WTC11 (cell line): ENCODE results near the gene OR4Q2. TPM values are rescaled to one million over a fixed set of nuclear protein-coding genes. Genes with fewer than 3 reads are reported as not detected.

Experiments
- ATAC-seq: fragments of 200-7000 bp; cut with Tn5 transposase; 2 replicates; pipeline ENCODE4 v1.10.0; 2021; ENCODE audit warnings: mild to moderate bottlenecking, moderate library complexity
- CTCF ChIA-PET: fragments of 300-600 bp; sonication (Branson Sonifier 250); formaldehyde crosslinking; loops from one replicate; lab custom pipeline; 2021; ENCODE audit warnings: antibody characterized with exemption; lab: Charles Lee
- POLR2A ChIA-PET: fragments of 350-600 bp; sonication (Branson Sonifier 250); formaldehyde crosslinking; loops from one replicate; lab custom pipeline; 2021; ENCODE audit warnings: antibody characterized with exemption; lab: Charles Lee
- DNase-seq: peaks from one replicate; pipeline ENCODE4 v3.0.0; 2021; ENCODE audit warnings: low spot score
- H3K27ac Mint-ChIP-seq: 2 replicates; pipeline ENCODE4 v1.8.0; 2021; ENCODE audit warnings: mixed read lengths
- H3K27me3 Mint-ChIP-seq: 2 replicates; pipeline ENCODE4 v1.8.0; 2021; ENCODE audit warnings: low read depth, mild to moderate bottlenecking, moderate library complexity, mixed read lengths
- H3K36me3 Mint-ChIP-seq: 2 replicates; pipeline ENCODE4 v1.8.0; 2021; ENCODE audit warnings: mixed read lengths
- H3K4me1 Mint-ChIP-seq: 2 replicates; pipeline ENCODE4 v1.8.0; 2022; ENCODE audit warnings: mixed read lengths
- H3K4me3 Mint-ChIP-seq: 2 replicates; pipeline ENCODE4 v1.8.0; 2021; ENCODE audit warnings: mild to moderate bottlenecking, moderate library complexity, mixed read lengths
- H3K9me3 Mint-ChIP-seq: 2 replicates; pipeline ENCODE4 v1.8.0; 2021; ENCODE audit warnings: mixed read lengths
- ELF4 ChIP-seq: sonication (generic); formaldehyde crosslinking; IDR thresholded peaks from 2 replicates; pipeline ENCODE4 v1.8.1; 2022; ENCODE audit warnings: low read depth, mild to moderate bottlenecking, moderate library complexity, missing genetic modification reagents
- ESRRA ChIP-seq: sonication (generic); formaldehyde crosslinking; IDR thresholded peaks from 2 replicates; pipeline ENCODE4 v1.8.1; 2022; ENCODE audit warnings: mild to moderate bottlenecking, missing genetic modification reagents, borderline replicate concordance
- FOXK1 ChIP-seq: sonication (generic); formaldehyde crosslinking; IDR thresholded peaks from 2 replicates; pipeline ENCODE4 v1.8.0; 2022; ENCODE audit warnings: mild to moderate bottlenecking, moderate library complexity, missing genetic modification reagents
- HMGA2 ChIP-seq: fragments of 250-450 bp; sonication (Bioruptor Pico); IDR thresholded peaks from 2 replicates; pipeline ENCODE4 v1.4.0; 2021; ENCODE audit warnings: mild to moderate bottlenecking, moderate library complexity
- KAT7 ChIP-seq: sonication (generic); formaldehyde crosslinking; IDR thresholded peaks from 2 replicates; pipeline ENCODE4 v1.8.1; 2023; ENCODE audit warnings: missing genetic modification reagents, mild to moderate bottlenecking, borderline replicate concordance
- NFE2L1 ChIP-seq: sonication (generic); formaldehyde crosslinking; IDR thresholded peaks from 2 replicates; pipeline ENCODE4 v1.8.1; 2023; ENCODE audit warnings: missing genetic modification reagents
- NR3C1 ChIP-seq: sonication (generic); formaldehyde crosslinking; conservative IDR thresholded peaks from 2 replicates; pipeline ENCODE4 v1.8.1; 2023; ENCODE audit warnings: low read depth, mild to moderate bottlenecking, missing genetic modification reagents
- PRRX2 ChIP-seq: fragments of 250-450 bp; sonication (Bioruptor Pico); IDR thresholded peaks from 2 replicates; pipeline ENCODE4 v1.8.0; 2021; ENCODE audit warnings: mild to moderate bottlenecking
- RORB ChIP-seq: fragments of 250-450 bp; sonication (Bioruptor Pico); IDR thresholded peaks from 2 replicates; pipeline ENCODE4 v1.9.0; 2021; ENCODE audit warnings: mild to moderate bottlenecking
- TEAD4 ChIP-seq: sonication (generic); formaldehyde crosslinking; IDR thresholded peaks from 2 replicates; pipeline ENCODE4 v1.8.0; 2022; ENCODE audit warnings: mild to moderate bottlenecking, missing genetic modification reagents
- TP53 ChIP-seq: sonication (generic); formaldehyde crosslinking; IDR thresholded peaks from 2 replicates; pipeline ENCODE4 v1.8.1; 2023; ENCODE audit warnings: mild to moderate bottlenecking, missing genetic modification reagents
- ZNF138 ChIP-seq: sonication (generic); formaldehyde crosslinking; conservative IDR thresholded peaks from 2 replicates; pipeline ENCODE4 v1.8.1; 2022; ENCODE audit warnings: mild to moderate bottlenecking, moderate library complexity, missing genetic modification reagents
- ZNF263 ChIP-seq: sonication (generic); formaldehyde crosslinking; IDR thresholded peaks from 2 replicates; pipeline ENCODE4 v1.8.1; 2022; ENCODE audit warnings: low read depth, mild to moderate bottlenecking, moderate library complexity, missing genetic modification reagents
- ZNF396 ChIP-seq: fragments of 250-450 bp; sonication (Bioruptor Pico); IDR thresholded peaks from 2 replicates; pipeline ENCODE4 v1.8.0; 2021; ENCODE audit warnings: mild to moderate bottlenecking, moderate library complexity, borderline replicate concordance
- total RNA-seq: library from RNA; stranded (reverse); gene quantifications from 3 replicates; pipeline ENCODE4 v1.2.3, GENCODE V29; 2021
- TF ChIP-seq, protein P1 (sequence below): sonication (generic); formaldehyde crosslinking; IDR thresholded peaks from 2 replicates; pipeline ENCODE4 v1.8.1; 2023; ENCODE audit warnings: mild to moderate bottlenecking, missing genetic modification reagents, moderate library complexity
- TF ChIP-seq, protein P2 (sequence below): sonication (generic); formaldehyde crosslinking; IDR thresholded peaks from 2 replicates; pipeline ENCODE4 v1.8.1; 2023; ENCODE audit warnings: mild to moderate bottlenecking, missing genetic modification reagents, moderate library complexity
- TF ChIP-seq, protein P3 (sequence below): sonication (generic); formaldehyde crosslinking; IDR thresholded peaks from 2 replicates; pipeline ENCODE4 v1.8.0; 2022; ENCODE audit warnings: missing genetic modification reagents
- TF ChIP-seq, protein P4 (sequence below): sonication (generic); formaldehyde crosslinking; IDR thresholded peaks from 2 replicates; pipeline ENCODE4 v1.8.1; 2022; ENCODE audit warnings: mild to moderate bottlenecking, missing genetic modification reagents, moderate library complexity, borderline replicate concordance
- TF ChIP-seq, protein P5 (sequence below): fragments of 250-450 bp; sonication (Bioruptor Pico); IDR thresholded peaks from 2 replicates; pipeline ENCODE4 v1.9.0; 2021; ENCODE audit warnings: mild to moderate bottlenecking
- TF ChIP-seq, protein P6 (sequence below): sonication (generic); formaldehyde crosslinking; IDR thresholded peaks from 2 replicates; pipeline ENCODE4 v1.8.0; 2023; ENCODE audit warnings: missing genetic modification reagents, mild to moderate bottlenecking, borderline replicate concordance
- TF ChIP-seq, protein P7 (sequence below): sonication (generic); formaldehyde crosslinking; IDR thresholded peaks from 2 replicates; pipeline ENCODE4 v1.8.1; 2023; ENCODE audit warnings: mild to moderate bottlenecking, missing genetic modification reagents

The OR4Q2 gene
- total RNA-seq, 1 experiment from 2014 or later, result not detected

DNA sequence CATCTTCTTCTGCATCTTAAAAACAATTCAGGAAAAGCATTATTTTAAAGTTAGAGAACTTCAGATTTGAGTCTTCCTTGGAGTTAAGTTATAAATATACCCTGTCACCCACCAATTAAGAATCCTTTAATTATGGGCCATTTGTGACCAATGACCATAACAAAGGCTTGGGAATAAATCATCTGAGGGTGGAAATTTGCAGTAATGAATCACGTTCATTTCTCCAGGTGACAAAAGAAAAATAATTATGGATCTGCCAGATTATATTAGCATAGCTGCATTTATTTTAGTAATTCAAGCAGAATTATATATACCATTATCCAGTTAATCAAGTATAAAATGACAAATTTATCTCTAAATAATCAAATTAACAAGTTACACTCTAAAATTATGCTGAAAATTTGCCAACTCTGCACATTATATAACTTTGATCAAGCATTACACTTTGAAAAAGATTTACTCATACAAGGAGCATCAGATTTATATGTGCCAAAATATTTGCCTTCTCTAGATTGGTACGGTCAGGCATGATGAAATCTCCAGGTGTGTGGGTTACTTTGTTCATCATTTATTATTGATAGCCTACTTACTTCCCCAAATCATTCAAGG is 17.4 kb downstream of the OR4Q2 start, which contains the start of gene OR4K14 (continued):
- TF ChIP-seq, protein P1, sequence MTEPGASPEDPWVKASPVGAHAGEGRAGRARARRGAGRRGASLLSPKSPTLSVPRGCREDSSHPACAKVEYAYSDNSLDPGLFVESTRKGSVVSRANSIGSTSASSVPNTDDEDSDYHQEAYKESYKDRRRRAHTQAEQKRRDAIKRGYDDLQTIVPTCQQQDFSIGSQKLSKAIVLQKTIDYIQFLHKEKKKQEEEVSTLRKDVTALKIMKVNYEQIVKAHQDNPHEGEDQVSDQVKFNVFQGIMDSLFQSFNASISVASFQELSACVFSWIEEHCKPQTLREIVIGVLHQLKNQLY, result no peak
- TF ChIP-seq, protein P2, sequence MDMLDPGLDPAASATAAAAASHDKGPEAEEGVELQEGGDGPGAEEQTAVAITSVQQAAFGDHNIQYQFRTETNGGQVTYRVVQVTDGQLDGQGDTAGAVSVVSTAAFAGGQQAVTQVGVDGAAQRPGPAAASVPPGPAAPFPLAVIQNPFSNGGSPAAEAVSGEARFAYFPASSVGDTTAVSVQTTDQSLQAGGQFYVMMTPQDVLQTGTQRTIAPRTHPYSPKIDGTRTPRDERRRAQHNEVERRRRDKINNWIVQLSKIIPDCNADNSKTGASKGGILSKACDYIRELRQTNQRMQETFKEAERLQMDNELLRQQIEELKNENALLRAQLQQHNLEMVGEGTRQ (CRISPR knock-in tag), result no peak

DNA sequence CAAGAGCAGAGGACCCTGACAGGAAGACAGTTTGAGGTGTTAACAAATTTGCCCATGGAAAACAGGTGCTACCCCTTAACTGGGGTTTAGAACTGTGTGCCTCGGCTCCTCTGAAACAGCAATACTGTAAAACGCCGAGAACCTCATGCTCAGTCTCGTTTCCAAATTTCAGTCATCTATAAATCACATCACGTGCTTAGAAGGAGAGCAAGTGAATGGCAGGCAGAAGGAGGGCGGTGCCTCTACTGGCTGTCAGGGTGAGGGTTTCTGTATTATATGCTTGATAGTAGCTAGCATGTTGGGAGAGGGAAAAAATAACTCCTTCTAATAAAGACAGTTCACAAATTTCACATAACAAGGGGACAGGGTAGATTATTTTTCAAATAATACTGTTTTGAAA is 29.1 kb downstream of the OR4Q2 start:
- Mint-ChIP-seq H3K27ac (no peak overlapping the region), H3K9me3 (peaks cover 84% of the 10 kb centered on the region), H3K27me3 (peaks cover 3% of the 10 kb centered on the region), H3K4me1 (no peaks in the 10 kb centered on the region), H3K36me3 (peaks cover 63% of the 10 kb centered on the region), H3K4me3 (no peak overlapping the region)
- ChIA-PET CTCF (no interaction called here), POLR2A (no interaction called here)
- TF ChIP-seq, protein P3, sequence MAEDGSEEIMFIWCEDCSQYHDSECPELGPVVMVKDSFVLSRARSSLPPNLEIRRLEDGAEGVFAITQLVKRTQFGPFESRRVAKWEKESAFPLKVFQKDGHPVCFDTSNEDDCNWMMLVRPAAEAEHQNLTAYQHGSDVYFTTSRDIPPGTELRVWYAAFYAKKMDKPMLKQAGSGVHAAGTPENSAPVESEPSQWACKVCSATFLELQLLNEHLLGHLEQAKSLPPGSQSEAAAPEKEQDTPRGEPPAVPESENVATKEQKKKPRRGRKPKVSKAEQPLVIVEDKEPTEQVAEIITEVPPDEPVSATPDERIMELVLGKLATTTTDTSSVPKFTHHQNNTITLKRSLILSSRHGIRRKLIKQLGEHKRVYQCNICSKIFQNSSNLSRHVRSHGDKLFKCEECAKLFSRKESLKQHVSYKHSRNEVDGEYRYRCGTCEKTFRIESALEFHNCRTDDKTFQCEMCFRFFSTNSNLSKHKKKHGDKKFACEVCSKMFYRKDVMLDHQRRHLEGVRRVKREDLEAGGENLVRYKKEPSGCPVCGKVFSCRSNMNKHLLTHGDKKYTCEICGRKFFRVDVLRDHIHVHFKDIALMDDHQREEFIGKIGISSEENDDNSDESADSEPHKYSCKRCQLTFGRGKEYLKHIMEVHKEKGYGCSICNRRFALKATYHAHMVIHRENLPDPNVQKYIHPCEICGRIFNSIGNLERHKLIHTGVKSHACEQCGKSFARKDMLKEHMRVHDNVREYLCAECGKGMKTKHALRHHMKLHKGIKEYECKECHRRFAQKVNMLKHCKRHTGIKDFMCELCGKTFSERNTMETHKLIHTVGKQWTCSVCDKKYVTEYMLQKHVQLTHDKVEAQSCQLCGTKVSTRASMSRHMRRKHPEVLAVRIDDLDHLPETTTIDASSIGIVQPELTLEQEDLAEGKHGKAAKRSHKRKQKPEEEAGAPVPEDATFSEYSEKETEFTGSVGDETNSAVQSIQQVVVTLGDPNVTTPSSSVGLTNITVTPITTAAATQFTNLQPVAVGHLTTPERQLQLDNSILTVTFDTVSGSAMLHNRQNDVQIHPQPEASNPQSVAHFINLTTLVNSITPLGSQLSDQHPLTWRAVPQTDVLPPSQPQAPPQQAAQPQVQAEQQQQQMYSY, result no peak
- TF ChIP-seq, protein P4, sequence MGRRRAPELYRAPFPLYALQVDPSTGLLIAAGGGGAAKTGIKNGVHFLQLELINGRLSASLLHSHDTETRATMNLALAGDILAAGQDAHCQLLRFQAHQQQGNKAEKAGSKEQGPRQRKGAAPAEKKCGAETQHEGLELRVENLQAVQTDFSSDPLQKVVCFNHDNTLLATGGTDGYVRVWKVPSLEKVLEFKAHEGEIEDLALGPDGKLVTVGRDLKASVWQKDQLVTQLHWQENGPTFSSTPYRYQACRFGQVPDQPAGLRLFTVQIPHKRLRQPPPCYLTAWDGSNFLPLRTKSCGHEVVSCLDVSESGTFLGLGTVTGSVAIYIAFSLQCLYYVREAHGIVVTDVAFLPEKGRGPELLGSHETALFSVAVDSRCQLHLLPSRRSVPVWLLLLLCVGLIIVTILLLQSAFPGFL, result no peak
- TF ChIP-seq TEAD4 (CRISPR knock-in tag), result no peak
- ATAC-seq (no peak), DNase-seq (no peak)

DNA sequence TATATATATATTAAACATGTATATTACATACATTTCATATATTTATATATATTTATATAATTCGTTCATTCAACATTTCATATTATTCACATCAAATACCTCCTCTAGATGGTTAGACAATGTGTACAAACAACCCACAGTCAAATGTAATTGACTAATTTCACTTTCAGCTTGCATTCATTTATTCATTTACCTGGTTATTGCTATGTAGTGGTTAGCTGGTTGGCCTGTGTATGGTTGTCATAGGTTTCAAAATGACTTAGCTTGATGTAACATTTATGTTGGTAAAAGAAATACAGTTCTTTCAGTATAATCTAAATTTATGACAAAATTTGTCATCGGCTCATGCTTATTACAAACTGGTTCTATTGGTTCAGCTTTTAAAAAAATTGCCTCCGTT is 33.5 kb downstream of the OR4Q2 start:
- peaks cover 65% of the 10 kb centered on the region for H3K9me3 Mint-ChIP-seq
- peaks cover 49% of the 10 kb centered on the region for H3K36me3 Mint-ChIP-seq
- CTCF ChIA-PET, result no interaction called here
- H3K27me3 Mint-ChIP-seq, result peaks cover 3% of the 10 kb centered on the region
- H3K4me1 Mint-ChIP-seq, result no peaks in the 10 kb centered on the region
- DNase-seq, result no peak
- no peak overlapping the region for H3K27ac Mint-ChIP-seq
- TF ChIP-seq KAT7 (CRISPR knock-in tag), result no peak
- no peak for TF ChIP-seq PRRX2 (CRISPR knock-in tag)
- no peak for TF ChIP-seq HMGA2 (CRISPR knock-in tag)
- TF ChIP-seq RORB (CRISPR knock-in tag), result no peak
- TF ChIP-seq ELF4 (CRISPR knock-in tag), result no peak
- TF ChIP-seq, protein P5, sequence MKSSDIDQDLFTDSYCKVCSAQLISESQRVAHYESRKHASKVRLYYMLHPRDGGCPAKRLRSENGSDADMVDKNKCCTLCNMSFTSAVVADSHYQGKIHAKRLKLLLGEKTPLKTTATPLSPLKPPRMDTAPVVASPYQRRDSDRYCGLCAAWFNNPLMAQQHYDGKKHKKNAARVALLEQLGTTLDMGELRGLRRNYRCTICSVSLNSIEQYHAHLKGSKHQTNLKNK (CRISPR knock-in tag), result no peak
- TF ChIP-seq, protein P6, sequence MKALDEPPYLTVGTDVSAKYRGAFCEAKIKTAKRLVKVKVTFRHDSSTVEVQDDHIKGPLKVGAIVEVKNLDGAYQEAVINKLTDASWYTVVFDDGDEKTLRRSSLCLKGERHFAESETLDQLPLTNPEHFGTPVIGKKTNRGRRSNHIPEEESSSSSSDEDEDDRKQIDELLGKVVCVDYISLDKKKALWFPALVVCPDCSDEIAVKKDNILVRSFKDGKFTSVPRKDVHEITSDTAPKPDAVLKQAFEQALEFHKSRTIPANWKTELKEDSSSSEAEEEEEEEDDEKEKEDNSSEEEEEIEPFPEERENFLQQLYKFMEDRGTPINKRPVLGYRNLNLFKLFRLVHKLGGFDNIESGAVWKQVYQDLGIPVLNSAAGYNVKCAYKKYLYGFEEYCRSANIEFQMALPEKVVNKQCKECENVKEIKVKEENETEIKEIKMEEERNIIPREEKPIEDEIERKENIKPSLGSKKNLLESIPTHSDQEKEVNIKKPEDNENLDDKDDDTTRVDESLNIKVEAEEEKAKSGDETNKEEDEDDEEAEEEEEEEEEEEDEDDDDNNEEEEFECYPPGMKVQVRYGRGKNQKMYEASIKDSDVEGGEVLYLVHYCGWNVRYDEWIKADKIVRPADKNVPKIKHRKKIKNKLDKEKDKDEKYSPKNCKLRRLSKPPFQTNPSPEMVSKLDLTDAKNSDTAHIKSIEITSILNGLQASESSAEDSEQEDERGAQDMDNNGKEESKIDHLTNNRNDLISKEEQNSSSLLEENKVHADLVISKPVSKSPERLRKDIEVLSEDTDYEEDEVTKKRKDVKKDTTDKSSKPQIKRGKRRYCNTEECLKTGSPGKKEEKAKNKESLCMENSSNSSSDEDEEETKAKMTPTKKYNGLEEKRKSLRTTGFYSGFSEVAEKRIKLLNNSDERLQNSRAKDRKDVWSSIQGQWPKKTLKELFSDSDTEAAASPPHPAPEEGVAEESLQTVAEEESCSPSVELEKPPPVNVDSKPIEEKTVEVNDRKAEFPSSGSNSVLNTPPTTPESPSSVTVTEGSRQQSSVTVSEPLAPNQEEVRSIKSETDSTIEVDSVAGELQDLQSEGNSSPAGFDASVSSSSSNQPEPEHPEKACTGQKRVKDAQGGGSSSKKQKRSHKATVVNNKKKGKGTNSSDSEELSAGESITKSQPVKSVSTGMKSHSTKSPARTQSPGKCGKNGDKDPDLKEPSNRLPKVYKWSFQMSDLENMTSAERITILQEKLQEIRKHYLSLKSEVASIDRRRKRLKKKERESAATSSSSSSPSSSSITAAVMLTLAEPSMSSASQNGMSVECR (CRISPR knock-in tag), result no peak
- TF ChIP-seq TP53, result no peak
- TF ChIP-seq ESRRA (CRISPR knock-in tag), result no peak
- TF ChIP-seq ZNF138 (CRISPR knock-in tag), result no peak
- TF ChIP-seq NR3C1, result no peak
- no peak for TF ChIP-seq ZNF396
- TF ChIP-seq, protein P7, sequence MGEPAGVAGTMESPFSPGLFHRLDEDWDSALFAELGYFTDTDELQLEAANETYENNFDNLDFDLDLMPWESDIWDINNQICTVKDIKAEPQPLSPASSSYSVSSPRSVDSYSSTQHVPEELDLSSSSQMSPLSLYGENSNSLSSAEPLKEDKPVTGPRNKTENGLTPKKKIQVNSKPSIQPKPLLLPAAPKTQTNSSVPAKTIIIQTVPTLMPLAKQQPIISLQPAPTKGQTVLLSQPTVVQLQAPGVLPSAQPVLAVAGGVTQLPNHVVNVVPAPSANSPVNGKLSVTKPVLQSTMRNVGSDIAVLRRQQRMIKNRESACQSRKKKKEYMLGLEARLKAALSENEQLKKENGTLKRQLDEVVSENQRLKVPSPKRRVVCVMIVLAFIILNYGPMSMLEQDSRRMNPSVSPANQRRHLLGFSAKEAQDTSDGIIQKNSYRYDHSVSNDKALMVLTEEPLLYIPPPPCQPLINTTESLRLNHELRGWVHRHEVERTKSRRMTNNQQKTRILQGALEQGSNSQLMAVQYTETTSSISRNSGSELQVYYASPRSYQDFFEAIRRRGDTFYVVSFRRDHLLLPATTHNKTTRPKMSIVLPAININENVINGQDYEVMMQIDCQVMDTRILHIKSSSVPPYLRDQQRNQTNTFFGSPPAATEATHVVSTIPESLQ (CRISPR knock-in tag), result no peak
- TF ChIP-seq NFE2L1 (CRISPR knock-in tag), result no peak
- no peak for TF ChIP-seq FOXK1 (CRISPR knock-in tag)
- no peak for TF ChIP-seq ZNF263 (CRISPR knock-in tag)
- POLR2A ChIA-PET, result no interaction called here
- no peak overlapping the region for H3K4me3 Mint-ChIP-seq
- ATAC-seq, result no peak
